Measurements from ENCODE around the gene FBXO22. TPM values are rescaled to one million over a fixed set of nuclear protein-coding genes. Genes with fewer than 3 reads are reported as not detected.

FBXO22 gene
- total RNA-seq, 4 donors from 2014 or later, result 8.0 to 26.9 (median 18.5) TPM

- DNase-seq, result peak; percentile 25
- WGBS, 2 donors (ENCODE audit: low coverage in 1 of 2), result 73 to 78% methylated on average over 3 to 9 of the region's 9 CpGs
- H3K9me3 ChIP-seq, result no peaks in the 10 kb centered on the region
- H3K4me3 ChIP-seq, result no peak overlapping the region
- H3K27me3 ChIP-seq, result no peaks in the 10 kb centered on the region
- H3K27ac ChIP-seq, result no peak overlapping the region
- intact Hi-C loops (cut with DNase I; ENCODE audit: low total_unique reads), result no loop called here
- peaks cover 0 to 14% (median 6%) of the 10 kb centered on the region in 4 donors for H3K36me3 ChIP-seq
- TF ChIP-seq CTCF (IDR thresholded peaks at IDR 0.05) (peak in 1 of 5 experiments; percentile 26), EP300 (IDR thresholded peaks at IDR 0.05; ENCODE audit: low read depth) (no peak)
- no peaks in the 10 kb centered on the region for H3K4me1 ChIP-seq
- in situ Hi-C loops (cut with MboI; ENCODE audit: low pct_ligation_motif_present in 1 of 4, low pct_unique_long_range_greater_than_20kb in 1 of 4, low sequenced_read_pairs in 3 of 4), result loop anchor here in 1 of 4 donors (10.0 kb wide), 1 partner anchor 114 kb away; no protein-coding TSS in a partner anchor
These were observed 25.3 kb downstream of the FBXO22 start for GRCh38 chr15:75928680-75929608.

DNA sequence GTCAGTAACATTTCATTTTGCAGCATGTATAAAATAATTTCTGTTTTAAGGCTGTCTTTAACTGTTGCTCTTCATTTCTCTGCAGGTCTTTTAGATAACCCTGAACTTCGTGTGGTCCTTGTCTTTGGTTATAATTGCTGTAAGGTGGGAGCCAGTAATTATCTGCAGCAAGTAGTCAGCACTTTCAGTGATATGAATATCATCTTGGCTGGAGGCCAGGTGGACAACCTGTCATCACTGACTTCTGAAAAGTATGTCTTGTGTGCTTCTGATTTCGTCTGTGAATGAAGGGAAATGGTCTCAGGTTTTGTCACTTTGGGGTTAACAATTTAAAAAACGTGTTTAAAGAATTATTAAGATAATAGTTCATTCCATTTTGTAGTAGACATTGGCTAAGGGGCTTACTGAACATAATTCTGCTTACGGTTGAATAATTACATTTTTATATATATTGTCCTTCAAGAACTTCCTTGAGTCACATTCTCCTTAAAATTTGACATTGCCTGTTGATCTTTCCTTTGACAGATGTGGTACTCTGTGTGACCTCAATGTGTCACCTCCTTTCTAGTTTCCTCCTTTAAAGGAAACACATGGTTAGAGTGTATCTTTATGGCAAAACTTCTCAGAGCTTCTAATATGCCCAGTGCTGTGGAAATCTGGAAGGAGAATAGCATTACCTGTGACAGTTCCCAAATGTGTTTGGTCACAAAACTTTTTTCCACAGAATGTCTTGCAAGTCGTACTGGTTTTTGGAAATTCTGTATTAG, 26.3 kb downstream of the FBXO22 start:
- H3K27me3 ChIP-seq, result no peaks in the 10 kb centered on the region
- DNase-seq, result no peak
- no peak overlapping the region for H3K27ac ChIP-seq
- peaks cover 0 to 22% (median 6%) of the 10 kb centered on the region in 4 donors for H3K36me3 ChIP-seq
- in situ Hi-C loops (cut with MboI; ENCODE audit: low pct_ligation_motif_present in 1 of 4, low pct_unique_long_range_greater_than_20kb in 1 of 4, low sequenced_read_pairs in 3 of 4) (loop anchor here in 1 of 4 donors (10.0 kb wide), 1 partner anchor 115 kb away; no protein-coding TSS in a partner anchor), intact Hi-C loops (cut with DNase I; ENCODE audit: low total_unique reads) (no loop called here)
- H3K4me3 ChIP-seq, result no peak overlapping the region
- 61 to 65% methylated on average over 5 of the region's 5 CpGs for WGBS, 2 donors (ENCODE audit: low coverage in 1 of 2)
- H3K4me1 ChIP-seq, result no peaks in the 10 kb centered on the region
- no peaks in the 10 kb centered on the region for H3K9me3 ChIP-seq
- TF ChIP-seq CTCF (IDR thresholded peaks at IDR 0.05), result no peak
- no peak for TF ChIP-seq EP300 (IDR thresholded peaks at IDR 0.05; ENCODE audit: low read depth)
- TF ChIP-seq POLR2AphosphoS5 (IDR thresholded peaks at IDR 0.05), result no peak
- TF ChIP-seq POLR2A (IDR thresholded peaks at IDR 0.05), result no peak

DNA sequence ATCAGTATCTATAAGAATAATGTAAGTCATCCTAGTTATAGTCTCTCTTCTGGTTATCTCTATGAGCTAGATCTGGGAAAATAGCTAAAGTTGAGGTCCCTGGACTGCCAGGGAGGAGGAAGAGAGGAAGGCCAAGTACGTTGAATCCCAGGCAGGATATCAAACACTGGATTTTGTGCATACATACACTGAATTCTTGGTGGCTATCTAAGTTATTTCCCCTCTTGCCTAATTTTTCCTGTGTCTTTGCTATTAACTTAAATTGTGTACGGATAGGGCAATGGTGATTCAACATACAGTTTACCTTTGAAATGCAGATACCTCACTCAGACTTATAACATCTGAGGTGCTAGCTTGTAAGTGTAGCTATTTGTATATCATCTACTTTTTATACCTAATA, 27.2 kb downstream of the FBXO22 start:
- no peak for DNase-seq
- H3K4me1 ChIP-seq, result no peaks in the 10 kb centered on the region
- H3K27ac ChIP-seq, result no peak overlapping the region
- H3K27me3 ChIP-seq, result no peaks in the 10 kb centered on the region
- TF ChIP-seq CTCF (IDR thresholded peaks at IDR 0.05), result no peak
- no peak for TF ChIP-seq POLR2AphosphoS5 (IDR thresholded peaks at IDR 0.05)
- TF ChIP-seq POLR2A (IDR thresholded peaks at IDR 0.05), result no peak
- H3K36me3 ChIP-seq, result peaks cover 0 to 25% (median 6%) of the 10 kb centered on the region in 4 donors
- intact Hi-C loops (cut with DNase I; ENCODE audit: low total_unique reads), result no loop called here
- no peaks in the 10 kb centered on the region for H3K9me3 ChIP-seq
- no peak overlapping the region for H3K4me3 ChIP-seq
- in situ Hi-C loops (cut with MboI; ENCODE audit: low pct_ligation_motif_present in 1 of 4, low pct_unique_long_range_greater_than_20kb in 1 of 4, low sequenced_read_pairs in 3 of 4), result no loop called here
- 90 to 95% methylated on average over 2 of the region's 2 CpGs for WGBS, 2 donors (ENCODE audit: low coverage in 1 of 2)

DNA sequence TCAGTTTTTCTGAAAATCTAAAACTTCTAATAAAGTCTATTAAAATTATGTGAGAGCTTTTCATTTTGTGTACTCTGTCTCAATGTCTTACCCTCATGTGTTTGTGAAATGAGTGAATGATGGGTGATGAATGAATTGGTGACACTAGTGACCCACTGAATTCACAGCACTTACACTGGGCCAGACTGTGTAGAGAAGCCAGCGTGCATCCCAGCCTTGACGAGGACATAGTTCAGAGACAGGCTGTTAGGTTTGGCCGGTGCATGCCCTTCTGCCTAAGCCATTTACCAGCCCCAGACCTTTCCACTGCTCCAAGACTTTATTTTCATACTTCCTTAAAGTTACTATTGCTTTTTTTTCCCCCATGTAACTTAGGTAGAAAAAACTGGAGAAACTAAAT, 38.8 kb downstream of the FBXO22 start:
- H3K4me1 ChIP-seq, result no peaks in the 10 kb centered on the region
- in situ Hi-C loops (cut with MboI; ENCODE audit: low pct_ligation_motif_present in 1 of 4, low pct_unique_long_range_greater_than_20kb in 1 of 4, low sequenced_read_pairs in 3 of 4) (no loop called here), intact Hi-C loops (cut with DNase I; ENCODE audit: low total_unique reads) (no loop called here)
- no peak overlapping the region for H3K4me3 ChIP-seq
- no peaks in the 10 kb centered on the region for H3K9me3 ChIP-seq
- TF ChIP-seq POLR2A (IDR thresholded peaks at IDR 0.05) (no peak), EP300 (IDR thresholded peaks at IDR 0.05; ENCODE audit: low read depth) (no peak), POLR2AphosphoS5 (IDR thresholded peaks at IDR 0.05) (no peak), CTCF (IDR thresholded peaks at IDR 0.05) (no peak)
- WGBS, 2 donors (ENCODE audit: low coverage in 1 of 2), result 11 to 63% methylated on average over 3 of the region's 3 CpGs
- no peak for DNase-seq
- no peak overlapping the region for H3K27ac ChIP-seq
- H3K36me3 ChIP-seq, result peaks cover 0 to 7% (median 0%) of the 10 kb centered on the region in 4 donors
- H3K27me3 ChIP-seq, result peaks cover 11% of the 10 kb centered on the region
